NCI-H510A treated with DMSO at 0.1 percent for 48 hours (cell line): ENCODE data around the gene MYOG.

Source experiments
- DNase-seq: peaks from one replicate; lab custom pipeline; 2025; lab: John Stamatoyannopoulos, UW

The MYOG gene

DNA sequence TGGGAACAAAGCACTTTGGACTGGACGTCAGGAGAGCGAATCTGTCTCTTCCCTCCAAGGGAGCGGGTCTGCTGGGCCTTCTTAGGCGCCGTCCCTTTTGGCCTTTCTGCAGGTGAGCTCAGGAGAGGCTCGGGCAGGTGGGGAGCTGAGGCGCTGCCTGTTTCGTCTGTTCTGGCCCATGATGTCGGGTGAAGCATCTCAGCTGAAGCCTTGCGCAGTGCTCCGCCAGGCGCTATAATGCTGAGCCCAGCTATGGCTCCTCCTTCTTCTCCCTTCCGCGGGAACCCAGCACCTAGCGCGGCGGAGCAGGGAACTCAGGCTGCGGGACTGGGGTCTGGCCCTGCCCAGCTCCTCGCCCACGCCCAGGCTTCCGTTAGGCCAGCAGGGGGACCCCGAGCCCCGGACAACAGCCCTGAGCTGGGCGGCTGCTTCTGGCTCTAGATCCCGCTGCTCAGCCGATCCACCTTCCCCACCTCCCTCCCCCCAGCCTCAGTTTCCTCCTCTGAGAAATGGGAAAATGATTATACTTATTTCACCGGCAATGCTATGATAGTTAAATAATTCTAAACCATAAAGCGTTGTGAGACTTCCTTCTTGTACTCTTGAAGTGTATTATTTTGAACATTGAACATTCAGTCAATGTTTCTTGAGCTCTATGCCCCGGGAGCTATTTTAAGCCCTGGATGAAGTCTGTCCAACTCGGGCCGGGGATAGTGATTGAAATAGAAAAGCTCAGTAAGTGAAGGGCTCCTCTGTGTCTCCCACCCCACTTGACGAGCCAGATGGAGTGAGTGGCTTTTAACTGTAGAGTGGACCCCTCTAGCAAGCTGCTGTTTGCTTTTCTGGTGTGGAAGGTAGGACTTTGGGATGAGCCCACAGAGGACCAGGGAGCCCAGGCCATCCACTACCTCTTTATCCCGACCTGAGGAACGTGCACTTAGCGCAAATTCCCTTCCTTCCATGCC is 32.1 kb upstream of the MYOG start:
- DNase-seq: peak; percentile 20

DNA sequence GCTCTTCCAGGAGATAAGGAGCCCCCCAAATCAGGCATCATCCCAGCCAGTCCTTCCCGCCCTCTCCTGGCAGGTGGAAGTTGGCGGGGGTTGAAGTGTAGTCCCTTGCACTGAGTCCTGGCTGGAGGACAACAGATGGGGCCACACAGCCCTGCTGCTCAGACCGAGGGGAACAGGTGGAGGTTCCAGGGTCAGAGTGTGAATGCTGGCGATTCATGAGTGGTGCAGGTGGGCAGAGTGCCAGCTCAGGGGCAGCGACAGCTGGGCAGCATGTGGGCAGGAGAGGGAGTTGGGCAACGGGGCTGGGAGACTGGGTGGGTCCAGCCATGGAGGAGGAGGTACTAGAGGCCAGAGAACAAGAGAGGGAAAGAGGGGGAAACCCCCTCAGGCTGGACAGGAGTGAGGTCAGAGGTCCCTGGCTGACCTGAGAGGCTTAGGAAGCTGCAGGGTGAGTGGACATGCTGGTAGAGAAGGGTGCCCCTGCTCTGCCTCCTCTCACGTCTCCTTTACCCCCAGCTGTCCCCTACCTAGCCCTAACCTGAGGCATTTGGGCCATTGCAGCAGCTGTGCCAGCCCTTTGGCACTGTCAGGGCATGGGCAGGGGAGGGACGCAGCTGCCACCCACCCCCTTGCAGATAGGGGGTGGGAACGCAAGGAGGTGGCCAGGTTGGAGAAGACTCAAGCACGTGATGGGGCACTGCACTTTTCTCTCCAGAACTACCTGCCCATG is 30.4 kb upstream of the MYOG start:
- DNase-seq: peak; percentile 3

DNA sequence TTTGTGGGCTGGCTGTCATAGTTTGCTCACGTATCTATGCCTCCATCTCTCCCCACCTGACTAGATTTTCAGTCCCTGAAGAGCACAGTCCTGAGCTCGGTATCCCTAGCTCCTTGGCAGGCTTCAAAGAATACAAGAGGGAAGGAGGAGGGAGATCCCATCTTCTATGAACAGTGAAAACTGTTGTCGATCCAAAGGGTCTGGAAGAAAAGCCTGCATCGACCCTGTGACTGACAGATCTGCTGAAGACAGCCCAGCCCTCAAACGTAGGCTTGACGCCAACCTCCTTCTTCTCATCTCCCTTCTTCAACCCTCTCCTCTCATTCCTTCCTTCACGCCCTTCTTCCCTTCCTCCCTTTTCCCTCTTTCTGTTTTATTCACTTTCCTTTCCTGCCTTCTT is 28.4 kb upstream of the MYOG start:
- DNase-seq: no peak

DNA sequence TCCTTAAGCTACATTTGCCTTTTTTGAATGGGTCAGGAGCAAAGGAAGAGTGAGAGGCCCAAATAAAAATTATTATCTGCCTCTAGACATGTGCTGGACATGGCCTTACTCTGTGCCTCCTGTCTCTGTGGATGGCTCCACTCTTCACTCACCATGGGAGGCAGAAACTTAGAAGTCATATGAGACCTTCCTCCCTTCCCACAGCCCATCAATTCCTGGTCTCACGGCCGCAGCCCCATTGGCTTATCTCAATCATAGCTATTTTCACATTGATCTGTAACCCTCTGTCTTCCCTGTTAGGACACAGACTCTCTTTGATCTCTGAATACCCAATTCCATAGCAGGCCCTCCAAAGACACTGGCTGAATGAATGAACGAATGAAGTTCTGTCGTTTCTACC is 27.5 kb upstream of the MYOG start:
- DNase-seq: no peak

DNA sequence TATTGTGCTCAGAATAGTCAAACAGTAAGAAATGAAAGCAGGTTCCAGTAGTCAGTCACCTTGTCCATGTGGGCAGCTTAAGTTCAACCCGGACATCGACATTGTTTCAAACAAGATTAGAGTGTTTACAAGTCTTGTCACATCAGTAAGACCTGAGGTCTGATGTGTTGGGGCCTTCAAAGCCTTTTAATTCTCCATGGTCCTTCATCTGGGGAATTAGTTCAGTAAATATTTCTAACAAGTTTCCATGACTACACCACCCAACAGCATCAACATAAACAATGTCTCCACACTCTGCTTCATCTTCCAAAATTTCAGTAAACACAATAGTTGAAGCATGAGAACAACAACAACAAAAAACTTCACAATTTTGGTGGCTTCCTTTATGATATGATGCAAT is 26.7 kb upstream of the MYOG start:
- DNase-seq: no peak

DNA sequence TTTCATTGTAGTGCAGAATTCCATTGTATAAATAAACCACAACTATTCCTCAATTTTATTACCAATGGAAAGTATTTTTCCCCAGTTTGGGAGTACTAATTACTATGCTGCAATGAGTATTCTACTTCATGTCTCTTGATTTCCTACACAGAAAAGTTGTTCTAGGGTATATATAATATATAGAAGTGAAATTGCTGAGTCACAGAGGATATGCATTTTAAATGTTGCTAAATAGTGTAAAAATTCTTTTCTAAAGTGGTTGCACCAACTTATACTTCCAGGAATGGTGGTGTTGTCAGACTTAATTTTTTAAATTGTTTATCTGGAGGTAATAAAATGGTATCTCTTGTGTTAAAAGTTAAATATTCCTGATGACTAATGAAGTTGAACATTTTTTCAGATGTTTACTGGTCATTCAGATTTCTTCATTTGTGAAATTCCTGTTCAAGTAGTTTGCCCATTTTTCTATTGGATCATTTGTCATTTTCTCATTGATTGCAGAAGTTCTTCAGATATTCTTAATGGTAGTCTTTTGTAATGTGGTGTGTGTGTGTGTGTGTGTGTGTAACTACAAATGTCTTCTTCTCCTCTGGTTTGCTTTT is 19.1 kb upstream of the MYOG start:
- no peak for DNase-seq

DNA sequence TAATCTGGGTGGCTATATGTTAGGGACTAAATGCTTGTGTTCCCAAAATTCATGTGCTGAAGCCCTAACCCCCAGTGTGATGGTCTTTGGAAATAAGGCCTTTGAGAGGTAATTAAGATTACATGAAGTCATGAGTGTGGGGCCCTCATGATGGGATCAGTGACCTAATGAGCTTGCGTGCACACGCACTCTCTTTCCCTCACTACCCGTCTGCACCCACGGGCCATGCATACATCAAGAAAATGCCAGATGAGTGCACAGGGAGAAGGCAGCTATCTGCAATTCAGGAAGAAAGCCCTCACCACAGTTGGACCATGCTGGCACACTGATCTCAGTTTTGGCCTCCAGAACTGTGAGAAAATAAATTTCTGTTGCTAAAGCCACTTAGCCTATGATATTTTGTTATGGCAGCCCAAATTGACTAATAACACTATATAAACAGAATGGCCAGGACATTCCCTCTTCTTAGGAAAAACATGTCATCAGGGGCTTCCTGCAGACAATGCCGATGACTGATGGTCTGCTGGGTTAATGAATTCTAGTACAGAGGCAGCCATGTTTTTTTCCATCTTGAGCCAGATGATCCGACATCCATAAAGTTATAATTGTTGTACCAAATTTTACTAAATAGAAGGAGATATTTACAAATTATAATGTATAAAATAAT is 18.1 kb upstream of the MYOG start:
- DNase-seq: no peak

DNA sequence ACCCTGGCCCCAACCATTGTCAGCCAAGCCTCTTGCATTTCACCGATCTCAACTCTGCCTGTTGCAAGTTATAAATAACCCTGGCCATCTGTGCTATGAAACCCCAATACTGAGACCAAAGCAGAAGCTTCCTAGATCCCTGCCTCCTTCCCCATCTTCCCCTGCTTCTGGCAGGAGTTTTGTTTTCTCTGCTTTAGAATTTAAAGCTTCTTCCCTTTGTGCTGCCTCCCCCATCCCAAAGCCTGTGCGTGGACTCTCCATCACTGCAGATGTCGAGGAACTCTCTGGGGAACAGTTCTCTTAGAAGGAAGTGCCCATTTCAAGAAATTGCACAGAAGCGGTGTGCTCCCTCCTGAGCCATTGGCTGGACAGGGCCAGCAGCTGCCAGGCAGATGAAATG is 17.4 kb upstream of the MYOG start:
- no peak for DNase-seq

DNA sequence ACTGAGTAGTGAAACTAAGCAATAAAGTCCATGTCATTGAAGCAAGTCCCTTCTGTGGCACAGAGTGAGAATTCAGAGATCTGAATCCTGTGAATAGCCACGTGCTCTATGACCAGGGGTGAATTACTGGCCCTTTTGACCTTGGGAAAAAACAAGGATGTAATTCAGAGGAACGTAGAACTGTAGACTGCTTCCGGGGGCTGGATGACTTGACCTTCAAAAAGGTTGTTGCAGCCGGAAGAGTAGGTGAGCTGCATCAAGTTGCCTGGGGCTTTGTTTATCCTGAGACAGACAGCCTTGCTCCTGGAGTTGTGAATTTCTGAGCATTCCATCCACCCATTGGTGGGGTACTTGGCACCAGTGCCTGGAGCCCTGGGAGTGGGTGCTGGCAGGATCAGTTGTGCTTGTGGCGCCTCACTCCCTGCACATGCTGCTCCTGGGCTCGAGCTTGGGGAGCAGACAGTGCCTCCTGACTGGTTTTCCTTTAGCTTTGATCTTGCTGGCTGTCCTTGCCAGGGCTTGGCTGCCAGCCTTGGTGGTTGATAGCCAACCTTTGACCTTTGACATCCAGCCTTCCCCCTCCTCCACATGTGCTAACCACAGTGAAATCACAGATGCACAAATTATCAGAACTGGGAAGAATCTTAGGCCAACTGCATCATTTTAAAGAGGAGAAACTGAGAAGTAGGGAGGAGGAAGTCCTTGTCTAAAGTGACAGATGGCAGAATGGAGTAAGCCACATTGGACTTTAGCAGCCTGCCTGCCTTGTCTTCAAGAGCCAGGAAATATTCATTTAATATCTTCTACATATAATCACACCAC is 16.2 kb upstream of the MYOG start:
- no peak for DNase-seq

DNA sequence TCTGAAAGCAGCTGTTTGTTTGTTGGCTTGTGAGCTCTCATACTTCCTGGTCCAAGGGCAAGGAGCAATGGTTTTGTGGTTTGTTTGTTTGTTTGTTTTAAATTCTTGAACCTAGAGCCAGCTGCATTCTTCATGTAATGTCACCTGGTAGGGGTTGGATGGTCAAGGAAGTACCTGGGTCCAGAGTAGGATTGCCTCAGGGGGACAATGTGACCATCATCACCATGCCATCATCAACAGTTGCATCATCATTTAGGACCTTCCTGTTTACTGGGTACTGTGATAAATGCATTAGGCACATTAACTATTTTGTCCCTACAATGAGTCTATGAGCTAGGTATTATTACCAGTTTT is 14.7 kb upstream of the MYOG start:
- DNase-seq: no peak

DNA sequence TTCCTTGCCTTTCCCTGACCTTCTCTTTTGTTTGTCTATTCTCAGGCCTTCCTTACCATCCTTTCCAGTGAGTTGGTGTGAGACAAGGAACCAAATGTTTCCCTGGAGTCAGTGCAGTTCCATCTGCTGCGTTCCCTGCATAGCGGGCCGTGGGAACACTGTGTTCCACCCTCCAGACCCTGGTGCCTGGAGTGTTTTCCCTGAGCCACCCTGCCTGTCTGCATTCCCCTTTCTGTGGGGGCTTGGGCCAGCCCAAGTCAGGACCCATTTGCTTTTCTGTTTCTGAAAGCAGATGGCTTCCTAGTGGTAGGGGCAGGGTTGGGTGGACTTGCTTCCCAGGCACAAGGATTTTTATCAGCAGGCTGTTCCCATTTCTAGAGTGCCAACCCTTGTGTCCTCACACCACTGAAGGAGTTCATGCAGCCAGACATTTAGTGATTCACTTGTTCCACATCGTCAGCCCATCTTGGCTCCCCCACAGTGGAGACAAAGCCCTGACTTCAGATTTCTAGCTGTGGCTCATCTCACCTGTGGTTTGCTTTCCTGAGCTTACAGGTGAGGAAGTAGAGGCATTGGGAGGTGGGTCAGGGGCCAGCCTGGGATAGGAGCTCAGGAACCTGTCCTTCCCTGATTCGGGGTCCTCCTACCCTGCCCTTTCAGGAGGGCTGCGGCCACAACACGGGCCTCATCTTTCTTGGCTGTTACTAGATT is 14.1 kb upstream of the MYOG start:
- DNase-seq: no peak

DNA sequence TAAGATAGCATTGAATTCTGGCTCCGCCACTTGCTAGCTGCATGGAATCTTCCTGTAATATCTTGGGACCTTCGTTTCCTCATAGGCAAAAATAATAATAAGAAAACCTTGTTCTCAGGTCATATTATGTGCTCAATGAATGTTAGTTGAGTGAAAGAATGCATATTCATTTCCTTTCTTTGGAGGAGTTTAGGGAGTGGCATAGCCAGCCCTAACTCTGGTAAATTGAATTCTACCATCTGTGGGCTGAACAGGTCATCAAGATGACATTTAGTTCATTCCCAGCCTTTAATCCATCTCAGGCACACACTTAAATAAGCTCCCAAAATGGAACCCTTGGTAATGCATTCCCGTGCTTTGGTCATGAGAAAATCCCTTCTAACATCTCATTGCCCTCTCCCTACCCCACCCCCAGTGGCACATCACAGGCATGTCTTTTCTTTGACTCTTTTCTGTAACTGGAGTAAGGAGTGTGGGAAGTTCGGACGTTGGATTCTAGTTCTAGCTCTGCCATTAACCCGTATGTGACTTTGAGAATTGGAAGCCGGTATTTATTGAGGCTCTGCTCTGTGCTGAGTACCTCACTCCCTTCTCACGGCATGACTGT is 13.2 kb upstream of the MYOG start:
- no peak for DNase-seq

DNA sequence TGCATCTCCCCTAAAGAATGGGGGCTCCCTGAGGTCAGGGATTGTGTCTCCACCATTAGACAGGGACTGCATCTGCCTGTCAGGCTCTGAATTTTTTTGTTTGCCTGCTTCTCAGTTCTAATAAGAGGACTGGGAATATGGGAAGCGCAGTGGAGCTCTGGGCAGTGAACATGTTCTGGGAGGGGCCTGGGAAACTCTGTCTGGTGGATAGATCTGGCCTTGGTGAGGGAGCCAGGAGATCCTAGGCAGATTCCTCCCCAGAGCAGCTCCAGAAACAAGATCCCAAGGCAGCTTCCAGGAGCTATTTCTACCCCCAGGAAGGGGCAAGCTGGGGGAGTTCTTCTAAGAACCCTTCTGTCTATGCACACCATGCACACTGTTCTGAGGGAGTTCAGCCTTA is 12.6 kb upstream of the MYOG start:
- no peak for DNase-seq

DNA sequence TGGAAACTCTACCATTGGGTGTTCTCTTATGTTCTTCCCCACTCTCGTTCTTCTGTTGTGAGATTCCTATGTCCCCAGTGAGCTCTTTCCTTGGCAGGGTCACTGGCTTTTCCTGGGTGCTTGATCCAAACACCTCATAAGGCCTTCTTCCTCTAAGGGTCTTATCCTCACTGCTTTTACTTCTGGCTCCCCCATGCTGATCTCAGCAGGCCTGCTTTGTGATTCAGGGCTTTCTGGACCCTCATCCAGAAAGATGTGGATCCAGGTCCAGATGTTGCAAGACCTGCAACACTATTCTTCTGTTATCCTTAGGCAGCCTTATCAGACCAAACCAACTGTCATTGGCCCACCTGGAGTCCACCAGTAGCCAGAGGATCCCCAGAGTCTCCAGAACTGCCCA is 11.2 kb upstream of the MYOG start:
- DNase-seq: no peak

DNA sequence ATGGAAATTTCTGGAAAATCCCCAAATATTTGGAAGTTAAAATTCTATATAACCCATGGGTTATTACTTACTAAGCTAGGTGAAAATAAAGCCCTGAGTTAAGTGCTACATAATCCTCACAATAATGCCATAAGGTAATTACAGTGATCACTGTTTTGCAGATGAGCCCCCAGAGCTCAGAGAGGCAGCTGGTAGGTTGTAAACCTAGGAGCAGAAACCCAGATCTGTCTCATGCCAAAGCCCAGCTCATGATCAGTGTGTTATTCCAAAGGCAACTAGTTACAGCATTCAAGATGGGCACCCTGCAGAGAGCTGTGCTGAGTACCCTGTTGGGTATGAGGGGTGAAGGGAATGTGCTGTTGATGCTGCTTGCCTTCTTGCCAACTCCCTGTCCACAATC is 10.8 kb upstream of the MYOG start:
- no peak for DNase-seq

DNA sequence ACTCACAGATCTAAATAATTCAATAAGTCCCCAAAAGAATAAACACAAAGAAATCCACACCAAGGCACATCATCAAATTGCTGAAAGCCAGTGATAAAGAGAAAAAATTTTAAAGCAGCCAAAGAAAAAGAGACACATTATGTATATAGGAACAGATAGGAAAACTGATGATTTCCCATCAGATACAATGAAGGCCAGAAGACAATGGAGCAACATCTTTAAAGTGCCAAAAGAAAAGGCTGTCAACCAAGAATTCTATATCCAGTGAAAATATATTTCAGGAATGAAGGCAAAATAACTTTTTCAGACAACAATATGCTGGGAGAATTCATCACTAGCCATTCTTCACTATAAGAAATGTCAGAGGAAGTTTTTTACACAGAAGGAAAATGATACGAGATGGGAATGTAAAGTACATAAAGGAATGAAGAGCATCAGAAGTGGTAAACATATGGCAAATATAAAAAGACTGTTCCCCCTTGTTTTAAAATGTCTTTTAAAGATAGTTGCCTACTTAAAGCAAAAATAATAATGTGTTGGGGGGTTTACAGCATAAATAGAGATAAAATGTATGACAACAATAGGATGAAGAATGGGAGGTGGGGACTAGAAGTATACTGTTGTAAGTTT is 9.4 kb upstream of the MYOG start:
- no peak for DNase-seq

DNA sequence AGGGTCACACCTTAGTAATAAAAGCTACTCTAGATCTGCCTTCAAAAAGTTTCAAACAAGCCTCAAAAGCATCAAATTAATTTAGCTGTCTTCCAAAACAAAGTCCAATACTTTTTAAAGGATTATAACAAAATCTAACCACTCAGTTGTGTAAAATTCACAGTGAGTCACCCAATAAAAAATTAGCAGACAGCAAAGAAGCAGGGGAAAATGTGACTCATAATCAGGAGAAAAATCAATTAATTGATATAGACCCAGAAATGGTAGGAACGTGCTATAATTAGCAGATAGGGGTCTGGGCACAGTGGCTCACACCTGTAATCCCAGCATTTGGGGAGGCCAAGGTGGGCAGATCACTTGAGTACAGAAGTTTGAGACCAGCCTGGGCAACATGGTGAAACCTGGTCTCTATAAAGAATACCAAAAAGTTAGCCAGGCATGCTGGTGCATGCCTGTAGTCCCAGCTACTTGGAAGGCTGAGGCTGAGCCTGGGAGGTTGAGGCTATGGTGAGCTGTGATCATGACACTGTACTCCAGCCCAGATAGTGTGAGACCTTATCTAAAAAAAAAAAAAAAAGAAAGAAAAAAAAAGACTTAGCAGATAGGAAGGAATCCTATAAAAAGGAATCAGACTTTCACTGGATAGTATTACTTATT is 8.1 kb upstream of the MYOG start:
- no peak for DNase-seq

DNA sequence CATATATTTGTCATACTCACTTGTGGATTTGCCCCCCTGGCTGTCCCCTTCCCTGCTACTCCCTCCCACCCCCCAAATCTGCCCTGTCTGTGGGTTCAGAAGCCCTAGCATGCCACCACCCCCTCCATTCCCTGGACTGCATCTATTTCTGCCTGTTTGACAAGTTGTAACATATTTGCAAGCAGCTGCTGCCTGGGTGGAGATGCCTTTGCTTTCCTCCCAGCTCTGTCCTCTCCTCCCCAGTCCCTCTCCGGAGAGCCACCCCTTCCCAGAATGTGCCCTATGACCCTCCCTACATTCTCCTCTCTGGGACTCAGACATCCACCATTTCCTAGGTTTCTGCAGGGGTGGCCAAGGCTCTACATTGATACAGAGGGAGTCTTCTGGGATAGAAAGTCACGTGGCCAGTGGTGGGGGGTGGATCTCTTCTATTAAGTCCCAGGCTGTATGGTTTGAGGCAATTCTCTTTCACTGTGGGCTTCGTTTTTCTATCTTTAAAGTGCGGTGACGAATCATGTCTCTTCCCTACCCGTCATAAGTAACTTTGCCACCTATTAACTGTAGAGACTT is 6.0 kb upstream of the MYOG start:
- DNase-seq: no peak

DNA sequence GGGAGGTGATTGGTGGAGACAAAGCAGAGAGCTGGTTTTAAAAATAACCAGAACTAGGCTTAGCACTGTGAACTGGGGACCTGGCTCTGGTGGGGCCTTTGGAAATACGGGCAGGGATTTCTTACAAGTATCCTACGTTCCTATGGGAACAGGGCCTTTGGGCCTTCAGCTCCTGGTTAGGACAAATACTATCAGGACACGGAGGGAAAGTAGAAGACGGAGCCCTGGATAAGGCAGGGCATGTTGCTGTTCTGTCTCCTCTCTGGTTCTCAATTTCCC is 5.3 kb upstream of the MYOG start:
- DNase-seq: no peak
